GM19328 (cell line): ENCODE data around the gene PNPLA2.

Source experiments
- ATAC-seq: cut with Tn5 transposase; IDR thresholded peaks from one replicate; pipeline ENCODE4 v1.9.1; 2021; ENCODE audit warnings: mild to moderate bottlenecking, moderate library complexity; ENCODE audit not compliant: unreplicated experiment

The PNPLA2 gene

DNA sequence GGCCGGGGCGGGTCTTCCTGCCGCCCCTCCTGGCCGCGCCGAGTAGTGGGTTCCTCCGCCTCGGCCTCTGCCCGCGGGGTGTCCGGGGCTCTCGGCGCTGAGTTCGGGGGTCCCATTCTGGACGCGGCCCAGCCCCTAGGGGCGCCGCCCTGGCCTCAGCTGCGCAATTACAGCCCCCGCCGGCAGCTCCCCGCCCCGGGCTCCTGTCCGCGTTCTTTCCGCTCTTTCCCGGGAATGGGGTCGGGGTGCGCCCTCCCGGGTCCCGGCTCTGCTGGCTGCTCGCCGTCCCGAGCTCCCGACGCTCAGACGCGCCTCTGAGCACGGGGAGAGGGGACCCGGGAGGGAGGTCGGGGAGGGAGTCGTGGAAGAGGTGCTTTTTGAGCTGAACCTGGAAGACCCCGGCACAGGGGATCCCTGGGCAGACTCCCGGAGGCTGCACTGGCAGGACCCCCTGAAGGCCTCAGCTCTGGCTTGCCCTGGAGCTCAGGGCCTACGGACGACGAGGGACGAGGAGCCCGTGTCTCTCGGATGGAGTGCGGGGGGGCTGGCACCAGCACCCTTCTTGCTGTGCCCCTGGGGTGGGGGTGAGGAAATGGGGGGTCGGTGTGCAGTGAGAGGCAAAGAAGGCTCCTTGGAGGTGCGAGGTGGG lies 24.5 kb downstream of the PNPLA2 start:
- ATAC-seq: no peak

DNA sequence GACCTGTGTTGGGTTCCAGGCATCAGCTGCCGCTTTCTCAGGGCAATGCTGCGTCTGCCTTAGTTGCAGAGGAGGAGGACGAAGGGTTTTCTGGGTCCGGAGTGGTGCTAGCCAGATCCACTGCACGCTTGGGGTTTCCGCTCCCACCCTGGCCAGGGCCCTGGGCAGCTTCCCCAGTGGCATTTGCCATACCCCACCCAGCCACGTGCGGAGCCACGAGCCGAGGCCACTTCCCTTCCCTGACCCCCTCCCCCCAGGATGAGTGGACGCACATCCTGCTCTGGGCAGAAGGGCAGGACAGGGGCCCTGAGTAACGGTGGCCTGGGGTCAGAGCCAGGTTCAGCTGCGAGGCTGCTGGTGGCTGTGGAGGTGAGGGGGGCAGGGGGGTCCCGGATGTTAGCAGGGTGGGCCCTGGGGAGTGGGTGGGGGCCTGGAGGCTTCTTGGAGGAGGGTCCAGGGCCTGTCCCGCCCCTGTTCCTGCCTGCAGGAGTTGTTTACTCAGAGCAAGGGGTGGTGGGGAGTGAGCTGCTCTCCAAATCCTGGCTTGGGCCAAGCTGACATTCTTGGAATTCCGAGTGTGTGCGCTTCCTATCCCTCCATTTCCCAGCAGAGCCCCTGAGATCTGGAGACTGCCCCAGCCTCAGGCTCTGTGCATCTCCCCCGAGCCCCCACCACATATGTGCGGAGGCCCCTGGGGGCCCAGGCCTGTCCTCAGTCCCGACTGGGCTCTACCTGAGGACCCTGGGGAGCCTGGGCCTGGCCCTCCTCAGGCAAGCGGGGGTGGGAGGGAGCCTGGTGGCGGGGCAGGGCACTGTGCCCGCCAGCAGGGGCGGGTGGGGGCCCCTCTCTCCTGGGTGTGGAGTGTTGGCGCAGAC lies 25.3 kb downstream of the PNPLA2 start:
- ATAC-seq: no peak

DNA sequence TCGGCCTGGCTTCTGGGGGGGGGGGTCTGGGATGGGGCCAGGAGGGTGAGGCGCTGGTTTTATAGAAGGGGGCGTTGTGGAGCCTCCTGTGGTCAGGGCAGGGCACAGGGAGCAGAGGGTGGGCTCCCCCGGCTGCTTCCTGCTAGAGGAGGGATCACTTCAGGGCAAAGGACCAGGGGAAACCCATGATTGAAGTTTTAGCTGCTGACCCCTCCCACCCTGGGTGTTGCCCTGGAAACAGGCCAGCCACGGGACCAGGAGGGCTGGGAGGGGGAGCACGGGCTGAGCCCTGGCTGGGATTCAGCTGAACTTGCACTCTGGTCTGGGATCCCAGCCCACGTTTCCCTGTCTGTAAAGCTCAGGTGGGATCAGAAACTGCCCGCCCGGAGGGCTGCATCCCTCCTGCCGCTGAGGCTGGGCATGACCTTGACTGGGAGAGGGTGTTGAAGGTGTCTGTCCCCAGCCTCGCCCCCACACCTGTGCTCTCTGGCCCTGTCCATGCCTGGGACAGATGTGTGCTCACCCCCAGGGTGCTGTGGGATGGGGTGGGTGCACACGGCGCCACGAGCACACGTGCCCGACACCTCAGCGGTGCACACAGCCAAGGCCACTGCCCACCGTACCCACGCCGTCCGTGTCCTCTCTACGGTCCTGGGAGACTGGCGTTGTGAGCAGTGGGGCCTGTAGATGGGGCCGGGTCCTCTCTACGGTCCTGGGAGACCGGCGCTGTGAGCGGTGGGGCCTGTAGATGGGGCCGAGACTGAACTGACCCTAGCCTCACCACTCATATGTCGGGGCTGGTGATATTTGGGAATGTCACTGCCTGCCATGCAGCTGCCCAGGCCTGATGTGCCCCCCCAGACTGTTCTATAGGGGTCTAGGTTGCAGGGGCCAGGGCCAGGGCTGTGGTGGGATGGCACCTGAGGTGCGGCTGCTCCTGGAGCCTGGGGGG lies 26.3 kb downstream of the PNPLA2 start:
- no peak for ATAC-seq

DNA sequence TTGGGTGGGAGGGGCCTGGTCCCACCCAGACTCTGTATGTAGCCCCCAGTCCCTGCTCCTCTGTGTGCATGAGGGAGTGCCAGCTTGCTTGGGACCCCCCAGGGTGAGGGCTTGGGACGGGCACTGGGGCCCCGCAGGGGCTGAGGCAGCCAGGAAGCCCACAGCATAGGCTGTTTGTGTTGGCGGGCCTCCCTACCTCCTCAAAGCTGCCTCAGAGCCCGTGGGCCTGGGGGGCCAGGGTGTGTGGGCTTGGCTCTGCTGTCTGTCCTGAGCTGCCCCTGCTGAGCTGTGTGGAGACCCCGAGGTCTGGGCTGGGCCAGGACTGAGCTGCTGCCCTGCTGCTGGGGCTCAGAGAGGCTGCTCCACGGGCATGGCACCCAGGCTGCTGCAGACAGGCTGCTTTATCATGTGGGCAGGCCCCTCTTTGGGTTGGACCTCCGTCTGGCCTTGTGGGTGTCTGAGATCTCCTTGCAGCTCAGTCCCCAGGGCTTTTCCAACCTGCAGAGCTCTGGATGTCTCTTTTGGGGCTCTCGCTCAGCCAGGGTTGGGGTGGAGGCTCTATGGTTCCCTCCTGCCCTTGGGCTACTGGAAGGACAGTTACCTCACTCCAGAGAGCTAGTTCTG lies 27.3 kb downstream of the PNPLA2 start:
- no peak for ATAC-seq

DNA sequence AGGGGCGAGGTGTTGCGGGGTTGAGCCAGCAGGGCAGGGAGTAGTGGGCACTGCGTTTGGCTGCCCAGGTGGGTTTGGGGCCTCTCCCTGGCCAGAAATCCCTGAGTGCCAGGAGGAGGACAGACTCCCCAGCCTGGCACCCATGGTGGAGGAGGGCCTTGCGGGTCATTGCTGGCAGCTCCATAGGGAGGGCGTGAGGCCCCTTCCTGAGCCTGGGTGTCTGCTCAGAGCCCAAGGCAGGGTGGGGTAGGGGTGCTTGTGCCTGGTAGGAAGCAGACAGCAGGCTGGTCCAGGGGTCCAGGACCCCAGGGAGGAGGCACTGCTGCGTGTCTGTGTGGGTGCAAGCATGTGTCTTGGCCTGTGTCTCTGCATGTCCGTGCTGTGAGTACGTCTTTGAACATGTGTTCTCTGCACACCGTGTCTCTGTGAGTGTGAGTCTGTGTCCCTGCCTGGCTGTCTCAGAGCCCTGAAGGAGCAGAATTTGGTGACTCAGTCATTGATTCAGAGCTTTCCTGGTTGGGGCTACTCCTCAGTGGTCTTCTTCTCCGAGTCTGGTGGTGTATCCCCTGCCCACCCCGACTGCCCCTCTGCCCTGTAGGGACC lies 27.9 kb downstream of the PNPLA2 start:
- no peak for ATAC-seq

DNA sequence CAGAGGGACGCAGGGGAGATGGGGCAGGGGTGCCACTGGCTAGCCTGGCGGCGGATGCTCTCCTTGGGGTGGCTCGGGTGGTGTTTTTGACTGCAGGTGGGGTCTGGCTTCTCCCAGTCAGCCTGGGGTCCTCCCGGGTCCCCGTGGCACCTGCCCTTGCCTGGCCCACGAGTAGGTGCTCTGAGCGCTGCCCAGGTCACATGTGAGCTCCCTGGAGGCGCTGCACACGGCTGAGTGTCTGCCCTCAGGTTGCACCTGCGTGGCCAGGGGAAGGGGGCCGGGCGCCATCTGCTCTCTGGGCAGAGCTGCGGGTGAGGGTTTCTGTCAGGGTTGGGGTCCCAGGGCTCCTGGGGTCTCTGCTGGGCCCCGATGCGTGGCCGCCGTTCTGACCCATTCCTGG lies 29.2 kb downstream of the PNPLA2 start:
- ATAC-seq: no peak

DNA sequence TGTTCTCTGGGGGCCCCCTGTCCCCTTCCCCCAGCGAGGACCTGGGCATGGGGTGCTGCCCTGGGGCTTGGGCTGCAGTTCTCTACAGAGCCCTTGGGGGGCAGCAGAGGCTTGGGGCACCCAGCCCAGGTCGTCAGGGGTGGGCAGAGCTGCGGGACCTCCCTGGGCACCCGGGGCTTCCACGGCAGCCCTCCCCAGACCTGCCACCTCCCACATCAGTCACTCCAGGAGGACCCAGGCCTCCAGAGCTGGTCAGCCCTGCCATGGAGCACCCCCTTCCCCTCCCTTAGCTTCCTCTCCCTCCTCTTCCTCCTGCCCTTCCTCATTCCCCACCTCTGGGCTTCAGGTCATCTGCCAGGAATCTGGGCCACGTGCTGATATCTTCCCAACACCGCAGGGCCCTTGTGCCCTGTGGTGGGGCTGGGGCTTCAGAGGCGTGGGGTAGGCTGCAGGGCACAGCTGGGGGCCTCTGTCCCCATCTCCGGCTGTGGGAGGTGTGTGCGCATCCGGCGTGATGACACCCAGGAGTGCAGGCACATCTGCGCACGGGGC lies 29.7 kb downstream of the PNPLA2 start:
- no peak for ATAC-seq

DNA sequence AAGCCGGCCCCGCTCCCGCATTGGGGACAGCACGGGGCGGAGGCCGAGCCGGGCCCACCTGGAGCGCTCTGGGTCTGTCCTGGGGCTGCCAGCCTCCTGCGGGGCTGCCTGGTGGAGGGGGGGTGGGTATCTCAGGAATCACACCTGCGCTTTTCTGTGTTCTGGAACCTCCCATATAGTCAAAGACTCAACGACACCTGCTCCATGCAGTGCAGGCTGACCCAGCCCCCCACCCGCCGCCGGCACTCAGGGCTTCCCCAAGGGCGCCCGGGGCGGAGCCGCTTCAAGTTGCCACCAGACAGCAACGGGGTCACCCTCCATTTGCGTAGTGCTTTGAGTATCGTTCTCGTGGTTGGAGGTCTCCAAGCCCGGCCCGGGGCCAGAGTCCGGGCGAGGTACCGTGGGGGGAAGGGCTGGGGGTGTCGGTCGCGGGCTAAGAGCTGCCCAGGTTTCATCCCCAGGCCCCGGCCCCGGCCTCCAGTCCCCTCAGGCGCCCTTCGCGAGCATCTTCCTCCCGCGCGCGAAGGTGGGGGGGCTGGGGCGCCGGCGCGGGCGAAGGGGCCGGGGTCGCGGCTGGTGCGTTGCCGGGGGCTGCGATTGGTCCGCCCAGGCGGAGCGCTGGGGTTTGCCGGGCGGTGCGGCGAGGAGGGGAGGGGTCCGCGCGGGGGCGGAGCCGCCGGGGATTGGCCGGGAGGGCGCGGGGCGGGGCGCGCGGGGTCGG lies 30.6 kb downstream of the PNPLA2 start:
- ATAC-seq: no peak

DNA sequence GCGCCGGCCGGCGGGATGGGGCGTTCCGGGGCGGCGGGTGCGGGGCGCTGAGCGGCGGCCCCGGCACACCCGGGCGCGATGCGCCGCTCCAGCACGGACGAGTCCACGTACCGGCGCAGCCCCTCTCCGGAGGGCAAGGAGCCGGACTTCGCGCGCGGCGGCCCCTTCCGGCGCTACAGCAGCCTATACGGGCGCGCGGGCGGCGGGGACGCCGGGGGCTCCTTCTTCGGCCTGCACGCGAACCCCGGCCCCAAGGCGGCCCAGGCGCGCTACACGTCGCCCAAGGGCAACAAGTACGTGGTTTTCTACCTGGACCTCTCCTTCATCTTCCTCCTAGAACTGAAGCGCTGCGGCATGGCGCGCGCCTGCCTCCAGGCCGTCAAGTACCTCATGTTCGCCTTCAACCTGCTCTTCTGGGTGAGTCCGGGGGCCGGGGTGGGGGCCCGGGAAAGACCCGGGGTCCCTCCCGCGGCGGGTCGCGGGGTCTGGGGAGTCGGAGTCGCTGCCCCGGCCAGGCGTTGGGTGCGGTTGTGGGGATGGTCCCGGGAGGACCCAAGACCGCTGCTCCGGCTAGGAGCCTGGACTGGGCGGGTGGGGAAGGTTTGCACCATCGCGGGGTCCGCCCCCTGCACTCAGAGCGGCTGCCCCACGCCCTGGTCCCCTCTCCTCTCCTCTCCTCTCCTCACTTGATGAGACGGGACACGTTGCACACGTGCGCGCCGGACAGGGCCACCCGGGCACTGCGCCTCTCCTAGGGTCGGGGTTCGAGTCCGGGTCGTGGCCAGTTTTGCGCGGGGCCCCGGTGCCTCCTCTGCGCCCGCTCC lies 31.4 kb downstream of the PNPLA2 start:
- ATAC-seq: no peak

DNA sequence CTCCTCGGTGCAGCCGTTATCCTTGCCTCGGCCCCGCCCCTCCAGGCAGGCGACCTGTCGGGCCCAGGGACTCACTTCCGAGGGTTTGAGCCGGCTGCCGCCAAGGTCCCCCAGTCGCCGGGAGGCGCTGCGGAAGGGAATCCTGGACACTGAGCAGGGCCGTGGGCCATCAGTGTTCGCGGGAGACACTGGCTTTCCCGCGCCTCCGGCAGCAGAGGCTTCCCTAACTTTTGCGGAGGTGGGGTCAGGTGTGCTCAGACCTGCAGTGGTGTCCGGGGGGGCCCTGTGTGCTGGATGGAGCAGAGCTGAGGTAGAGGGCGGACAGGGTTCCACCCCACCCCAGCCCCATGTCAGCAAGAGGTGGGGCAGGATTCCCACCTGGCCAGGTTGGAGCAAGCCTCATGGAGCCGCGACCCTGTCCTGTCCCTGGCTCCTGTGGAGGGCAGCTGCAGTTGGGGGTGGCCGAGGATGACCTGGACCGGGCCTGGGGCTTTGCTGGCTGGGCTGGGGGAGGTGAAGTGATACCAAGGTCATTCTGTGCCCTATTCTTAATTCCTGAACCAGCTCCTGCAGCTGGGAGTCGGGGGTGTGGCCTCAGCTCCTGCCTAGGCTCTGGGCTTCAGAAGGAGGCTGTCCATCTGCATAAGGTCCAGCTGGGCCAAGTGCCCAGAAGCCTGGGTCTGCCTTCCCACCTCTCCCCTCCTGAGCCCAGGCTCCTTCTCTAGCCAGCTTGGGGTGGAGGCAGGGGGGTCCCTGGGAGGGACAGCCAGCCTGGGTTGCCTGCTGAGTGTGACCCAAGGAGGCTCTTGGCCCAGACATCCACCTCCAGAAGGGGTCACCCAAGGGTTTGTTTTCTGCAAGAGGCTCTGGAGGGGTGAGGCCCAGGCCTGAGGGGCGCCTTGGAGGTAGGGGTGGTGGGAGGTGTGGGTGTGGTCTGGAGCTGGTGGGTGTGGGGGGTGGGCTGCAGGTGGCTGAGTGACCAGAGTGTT lies 32.4 kb downstream of the PNPLA2 start:
- ATAC-seq: no peak

DNA sequence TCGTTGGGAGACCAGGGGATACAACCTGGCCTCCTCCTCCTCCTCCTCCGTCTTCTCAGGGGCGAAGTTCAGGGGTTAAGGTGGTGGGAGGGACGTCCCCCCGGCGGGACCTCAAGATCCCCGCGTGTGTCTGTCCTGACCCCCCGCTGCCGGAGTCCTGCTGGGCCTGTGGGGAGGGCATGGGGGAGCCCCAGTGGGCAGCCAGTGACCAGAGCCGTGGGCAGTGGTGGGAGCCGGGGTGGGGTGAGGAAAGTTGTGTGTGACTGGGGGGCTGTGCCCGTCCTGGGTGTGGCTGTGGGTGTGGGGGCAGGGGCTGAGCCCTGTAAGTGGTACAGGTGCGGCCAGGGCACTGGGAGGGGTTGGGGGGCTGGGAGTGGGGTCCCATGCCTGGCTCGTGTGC lies 34.0 kb downstream of the PNPLA2 start:
- ATAC-seq: no peak

DNA sequence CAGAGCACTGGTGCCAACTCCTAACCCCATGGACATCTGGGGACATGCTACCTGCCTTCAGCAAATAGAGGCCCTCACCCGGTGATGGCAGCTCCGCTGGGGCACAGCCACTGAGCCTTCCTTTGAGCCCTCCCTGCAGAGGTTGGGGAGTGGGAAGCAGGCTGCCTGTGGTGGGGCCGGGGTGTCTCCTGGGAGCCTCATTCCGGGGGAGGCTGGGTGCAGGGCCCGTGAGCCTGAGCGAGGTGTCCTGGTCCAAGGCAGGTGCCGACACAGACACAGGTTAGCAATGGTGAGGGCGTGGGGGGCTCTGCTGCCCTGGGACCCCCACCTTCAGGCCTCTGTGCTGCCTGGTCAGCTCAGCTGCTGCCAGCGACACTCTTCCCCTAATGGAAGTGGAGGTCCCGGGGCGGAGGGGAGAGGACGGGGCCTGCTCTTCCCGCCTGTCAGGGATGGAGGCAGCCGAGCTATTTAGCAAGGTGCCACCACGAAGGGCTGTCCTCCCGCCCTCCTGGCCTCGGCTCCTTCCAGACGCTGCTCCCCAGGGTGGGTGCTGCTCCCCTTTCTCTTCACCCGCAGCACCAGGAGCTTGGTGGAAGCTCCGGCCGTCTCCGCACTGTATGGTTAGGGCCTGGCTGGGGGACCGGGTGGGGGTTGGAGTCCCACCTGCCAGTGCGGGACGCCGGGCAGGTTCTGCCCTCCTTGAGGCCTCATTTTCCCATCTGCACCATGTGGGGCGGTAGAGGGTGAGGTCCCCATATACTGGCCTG lies 35.2 kb downstream of the PNPLA2 start:
- ATAC-seq: no peak

DNA sequence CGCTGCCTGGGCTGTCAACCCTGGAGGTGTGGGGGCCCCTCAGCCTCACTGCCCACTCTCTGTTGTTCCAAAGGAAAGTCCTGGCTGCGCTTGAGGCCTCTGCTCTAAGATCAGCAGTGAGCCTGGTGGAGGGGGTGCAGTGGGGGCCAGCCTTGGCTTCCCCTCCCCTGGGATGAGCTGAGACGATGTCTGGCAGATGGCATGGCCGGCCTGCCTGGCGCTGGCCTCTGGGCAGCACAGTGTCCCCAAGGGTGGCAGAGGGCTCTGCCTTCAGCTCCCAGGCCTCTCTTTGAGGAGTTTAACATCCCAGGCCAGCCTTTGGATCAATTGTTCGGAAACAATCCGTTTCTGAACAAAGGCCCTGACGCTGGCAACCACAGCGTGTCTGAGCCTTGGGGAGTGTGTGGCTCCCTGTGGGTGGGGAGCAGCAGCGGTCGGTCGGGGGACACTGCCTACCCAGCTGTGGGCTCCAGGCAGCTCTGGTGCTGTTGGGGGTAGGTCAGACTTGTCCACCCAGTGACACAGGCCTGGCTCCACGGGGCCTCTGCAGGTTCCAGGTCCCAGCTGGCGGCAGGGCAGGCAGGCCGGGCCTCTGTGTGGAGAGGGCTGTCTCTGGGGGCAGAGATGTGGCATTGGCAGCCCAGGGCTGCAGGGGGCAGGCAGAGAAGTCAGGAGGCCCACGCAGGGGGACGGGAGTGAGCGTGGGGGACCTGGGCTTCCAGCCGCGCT lies 36.1 kb downstream of the PNPLA2 start:
- ATAC-seq: no peak

DNA sequence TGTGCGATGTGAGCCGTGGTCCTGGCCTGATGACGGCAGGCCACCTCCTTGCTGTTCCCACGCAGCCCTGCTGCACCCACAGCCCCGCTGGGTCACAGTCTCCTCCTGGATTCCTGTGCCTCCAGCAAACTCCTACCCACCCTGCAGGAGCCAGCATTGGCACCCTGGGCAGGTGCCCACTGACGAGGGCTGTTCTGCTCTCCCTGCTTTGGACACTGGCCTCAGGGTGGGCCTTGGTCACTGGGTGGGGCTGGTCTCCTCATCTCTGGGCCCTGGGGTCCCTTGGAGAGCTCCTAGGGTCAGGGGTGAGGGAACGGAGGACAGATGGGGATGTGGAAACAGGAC lies 36.6 kb downstream of the PNPLA2 start:
- ATAC-seq: no peak

DNA sequence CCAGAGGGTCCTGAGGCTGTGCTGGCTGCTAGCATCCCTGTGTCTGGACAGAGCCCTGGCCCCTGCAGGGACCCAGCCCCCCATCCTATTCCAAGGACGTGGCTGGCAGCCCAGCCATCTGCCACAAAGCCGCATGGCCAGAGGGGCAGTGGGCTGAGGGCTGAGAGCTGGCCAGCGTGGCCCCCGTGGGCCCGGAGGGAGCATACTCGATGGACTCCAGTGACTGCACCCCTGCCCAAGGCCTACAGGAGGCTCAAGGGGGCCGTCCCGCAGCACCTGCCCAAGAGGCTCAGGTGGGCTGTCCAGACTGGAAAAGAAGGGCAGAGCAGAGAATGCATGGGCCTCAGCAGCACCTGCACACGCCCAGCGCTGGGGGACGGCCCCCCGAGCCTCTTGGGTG lies 37.1 kb downstream of the PNPLA2 start:
- ATAC-seq: no peak

DNA sequence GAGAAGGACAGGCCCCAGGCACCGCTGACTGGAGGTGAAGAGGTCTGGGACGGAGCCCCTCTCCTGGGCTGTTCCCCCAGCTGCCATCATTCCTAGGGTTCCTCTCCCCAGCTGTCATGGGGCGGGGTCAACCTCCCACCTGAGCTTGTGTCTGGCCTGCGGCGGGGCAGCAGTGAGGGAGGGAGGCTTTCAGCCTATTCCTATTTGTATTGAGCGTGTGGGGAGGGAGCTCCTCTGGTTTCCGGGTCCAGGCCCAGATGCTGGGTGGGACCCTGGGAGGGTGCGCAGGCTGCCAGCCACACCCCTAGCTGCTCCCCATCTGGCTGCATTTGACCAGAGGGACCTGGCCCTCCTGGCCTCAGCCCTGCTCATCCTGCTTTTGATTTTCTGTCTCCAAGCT lies 37.7 kb downstream of the PNPLA2 start:
- ATAC-seq: no peak
